Glutamatergic neuron (in vitro differentiated cells): Measurements from ENCODE around the gene CACNA1C. TPM values are rescaled to one million over a fixed set of nuclear protein-coding genes. Genes with fewer than 3 reads are reported as not detected.

Experiments used
- DNase-seq: peaks from one replicate; pipeline ENCODE4 v3.0.0; 2022
- H3K27ac Mint-ChIP-seq: one replicate; pipeline ENCODE4 v1.8.0; 2020; ENCODE audit warnings: mild to moderate bottlenecking, mixed read lengths, inconsistent platforms; ENCODE audit not compliant: unreplicated experiment
- H3K27me3 Mint-ChIP-seq: one replicate; pipeline ENCODE4 v1.8.0; 2020; ENCODE audit warnings: mild to moderate bottlenecking, moderate library complexity, mixed read lengths, inconsistent platforms; ENCODE audit not compliant: unreplicated experiment
- H3K36me3 Mint-ChIP-seq: one replicate; pipeline ENCODE4 v1.8.0; 2020; ENCODE audit warnings: mild to moderate bottlenecking, mixed read lengths, inconsistent platforms; ENCODE audit not compliant: unreplicated experiment
- H3K4me1 Mint-ChIP-seq: one replicate; pipeline ENCODE4 v1.8.0; 2020; ENCODE audit warnings: mild to moderate bottlenecking, low read depth, mixed read lengths, inconsistent platforms; ENCODE audit not compliant: unreplicated experiment
- H3K4me3 Mint-ChIP-seq: one replicate; pipeline ENCODE4 v1.8.0; 2020; ENCODE audit warnings: mild to moderate bottlenecking, mixed read lengths, inconsistent platforms; ENCODE audit not compliant: unreplicated experiment
- H3K9me3 Mint-ChIP-seq: one replicate; pipeline ENCODE4 v1.8.0; 2020; ENCODE audit warnings: mild to moderate bottlenecking, moderate library complexity, mixed read lengths, inconsistent platforms; ENCODE audit not compliant: unreplicated experiment
- total RNA-seq: library from RNA; stranded (reverse); fragmentation: NEBNext Ultra II Directional; extraction: Animal tissue kit (Norgen Biotek cat#: 25700); gene quantifications from one replicate; pipeline ENCODE4 v1.2.1, GENCODE V29; 2021; ENCODE audit not compliant: unreplicated experiment
- TF ChIP-seq, protein P1 (sequence below): fragments of 200-600 bp; sonication (generic); IDR thresholded peaks from one replicate; pipeline ENCODE4 v1.5.0; 2021; ENCODE audit not compliant: partially characterized antibody, unreplicated experiment

The CACNA1C gene
- total RNA-seq, 1 donor from 2014 or later = 11.0 TPM

DNA sequence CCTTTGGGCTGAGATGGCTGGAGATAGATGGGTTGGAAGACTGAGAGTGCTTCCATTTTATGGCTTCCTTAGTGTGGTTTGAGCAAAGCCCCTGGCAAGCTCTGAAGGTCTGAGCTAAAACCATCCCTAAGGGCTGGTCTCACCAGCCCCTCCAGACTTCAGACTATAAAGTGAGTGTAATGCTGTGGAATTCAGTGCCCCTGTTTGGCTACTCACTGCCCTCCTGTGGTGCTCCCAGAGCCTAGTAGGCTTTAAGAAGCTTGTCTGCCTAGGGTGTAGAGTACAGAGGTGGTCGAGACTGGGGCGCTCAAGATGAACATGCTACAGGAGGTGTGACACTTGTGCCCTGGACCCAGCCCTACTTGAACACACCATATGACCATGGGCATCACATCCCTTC is 495.3 kb downstream of the CACNA1C start:
- no peak overlapping the region for H3K27ac Mint-ChIP-seq
- no peak for DNase-seq
- no peaks in the 10 kb centered on the region for H3K36me3 Mint-ChIP-seq
- H3K4me1 Mint-ChIP-seq = no peaks in the 10 kb centered on the region
- no peak overlapping the region for H3K4me3 Mint-ChIP-seq
- TF ChIP-seq, protein P1, sequence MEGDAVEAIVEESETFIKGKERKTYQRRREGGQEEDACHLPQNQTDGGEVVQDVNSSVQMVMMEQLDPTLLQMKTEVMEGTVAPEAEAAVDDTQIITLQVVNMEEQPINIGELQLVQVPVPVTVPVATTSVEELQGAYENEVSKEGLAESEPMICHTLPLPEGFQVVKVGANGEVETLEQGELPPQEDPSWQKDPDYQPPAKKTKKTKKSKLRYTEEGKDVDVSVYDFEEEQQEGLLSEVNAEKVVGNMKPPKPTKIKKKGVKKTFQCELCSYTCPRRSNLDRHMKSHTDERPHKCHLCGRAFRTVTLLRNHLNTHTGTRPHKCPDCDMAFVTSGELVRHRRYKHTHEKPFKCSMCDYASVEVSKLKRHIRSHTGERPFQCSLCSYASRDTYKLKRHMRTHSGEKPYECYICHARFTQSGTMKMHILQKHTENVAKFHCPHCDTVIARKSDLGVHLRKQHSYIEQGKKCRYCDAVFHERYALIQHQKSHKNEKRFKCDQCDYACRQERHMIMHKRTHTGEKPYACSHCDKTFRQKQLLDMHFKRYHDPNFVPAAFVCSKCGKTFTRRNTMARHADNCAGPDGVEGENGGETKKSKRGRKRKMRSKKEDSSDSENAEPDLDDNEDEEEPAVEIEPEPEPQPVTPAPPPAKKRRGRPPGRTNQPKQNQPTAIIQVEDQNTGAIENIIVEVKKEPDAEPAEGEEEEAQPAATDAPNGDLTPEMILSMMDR = no peak
- no peaks in the 10 kb centered on the region for H3K27me3 Mint-ChIP-seq
- H3K9me3 Mint-ChIP-seq = no peaks in the 10 kb centered on the region

DNA sequence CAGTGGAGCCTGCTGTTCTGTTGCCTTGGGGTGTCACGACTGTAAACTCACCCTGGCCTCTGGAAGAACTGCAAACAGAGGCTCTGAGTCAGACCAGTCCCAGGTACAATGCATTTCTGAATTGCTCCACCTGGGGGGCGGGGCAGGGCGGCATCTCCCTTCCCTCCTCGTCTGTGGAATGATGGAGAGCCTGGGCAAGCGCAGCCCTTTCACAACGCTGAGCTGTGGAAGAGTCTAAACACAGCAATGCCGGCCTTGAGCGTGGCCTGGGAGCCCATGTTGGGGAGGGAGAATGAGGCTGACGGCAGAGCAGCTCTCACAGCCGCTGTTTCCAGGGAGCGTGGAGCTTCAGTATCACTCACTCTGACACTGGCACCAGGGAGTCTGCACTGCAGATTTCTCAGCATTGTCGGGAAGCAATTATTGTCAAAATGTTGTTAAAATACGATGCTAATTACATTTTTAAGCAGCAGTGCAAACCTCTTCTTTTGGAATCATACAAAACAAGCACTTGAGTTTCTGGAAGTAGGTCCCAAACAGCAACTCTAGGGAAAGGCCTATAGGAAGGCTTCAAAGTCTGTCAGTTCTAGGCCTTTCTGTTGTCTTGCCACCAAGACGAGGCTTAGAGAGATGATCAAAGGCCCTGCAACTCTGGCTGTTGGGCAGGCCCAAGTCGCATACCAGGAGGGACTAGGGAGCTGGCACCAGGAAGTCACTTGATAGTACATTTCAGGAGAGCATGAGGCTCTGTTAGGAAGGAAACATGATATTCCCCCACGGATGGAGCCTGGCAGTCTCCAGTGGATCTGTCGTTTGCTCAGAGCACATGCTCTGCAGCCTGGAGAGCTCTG is 498.0 kb downstream of the CACNA1C start:
- peaks cover 6% of the 10 kb centered on the region for H3K9me3 Mint-ChIP-seq
- H3K4me3 Mint-ChIP-seq = no peak overlapping the region
- peaks cover 5% of the 10 kb centered on the region for H3K27me3 Mint-ChIP-seq
- no peaks in the 10 kb centered on the region for H3K36me3 Mint-ChIP-seq
- TF ChIP-seq, protein P1 = no peak
- DNase-seq = no peak
- H3K4me1 Mint-ChIP-seq = peaks cover under 1% of the 10 kb centered on the region
- no peak overlapping the region for H3K27ac Mint-ChIP-seq

DNA sequence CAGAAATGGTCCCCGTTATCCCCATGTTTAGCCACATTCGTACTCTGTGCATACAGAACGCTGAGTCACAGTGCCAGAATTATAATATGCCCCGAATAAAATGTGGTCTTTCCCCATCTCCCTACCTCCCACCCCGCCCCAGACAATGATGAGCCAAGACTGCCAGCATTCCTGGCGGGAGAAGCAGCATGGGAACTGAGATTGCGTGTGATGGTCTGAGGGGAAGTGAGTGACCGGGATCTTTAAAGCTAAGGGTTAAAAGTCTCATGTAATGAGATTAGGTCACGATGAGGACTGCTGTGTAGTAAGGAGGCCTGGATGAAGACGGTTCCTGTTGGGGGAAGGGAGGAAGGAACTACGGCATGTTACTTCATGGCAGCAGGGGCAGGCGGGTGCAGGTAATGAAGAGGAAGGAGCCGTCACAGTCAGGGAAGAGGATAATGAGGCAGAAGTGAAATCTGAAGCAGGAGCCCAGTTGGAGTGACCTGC is 498.7 kb downstream of the CACNA1C start:
- Mint-ChIP-seq H3K27me3 (peaks cover 7% of the 10 kb centered on the region), H3K4me1 (peaks cover 5% of the 10 kb centered on the region), H3K4me3 (no peak overlapping the region), H3K9me3 (peaks cover 6% of the 10 kb centered on the region), H3K27ac (no peak overlapping the region), H3K36me3 (peaks cover 2% of the 10 kb centered on the region)
- TF ChIP-seq, protein P1 = no peak
- DNase-seq = no peak

DNA sequence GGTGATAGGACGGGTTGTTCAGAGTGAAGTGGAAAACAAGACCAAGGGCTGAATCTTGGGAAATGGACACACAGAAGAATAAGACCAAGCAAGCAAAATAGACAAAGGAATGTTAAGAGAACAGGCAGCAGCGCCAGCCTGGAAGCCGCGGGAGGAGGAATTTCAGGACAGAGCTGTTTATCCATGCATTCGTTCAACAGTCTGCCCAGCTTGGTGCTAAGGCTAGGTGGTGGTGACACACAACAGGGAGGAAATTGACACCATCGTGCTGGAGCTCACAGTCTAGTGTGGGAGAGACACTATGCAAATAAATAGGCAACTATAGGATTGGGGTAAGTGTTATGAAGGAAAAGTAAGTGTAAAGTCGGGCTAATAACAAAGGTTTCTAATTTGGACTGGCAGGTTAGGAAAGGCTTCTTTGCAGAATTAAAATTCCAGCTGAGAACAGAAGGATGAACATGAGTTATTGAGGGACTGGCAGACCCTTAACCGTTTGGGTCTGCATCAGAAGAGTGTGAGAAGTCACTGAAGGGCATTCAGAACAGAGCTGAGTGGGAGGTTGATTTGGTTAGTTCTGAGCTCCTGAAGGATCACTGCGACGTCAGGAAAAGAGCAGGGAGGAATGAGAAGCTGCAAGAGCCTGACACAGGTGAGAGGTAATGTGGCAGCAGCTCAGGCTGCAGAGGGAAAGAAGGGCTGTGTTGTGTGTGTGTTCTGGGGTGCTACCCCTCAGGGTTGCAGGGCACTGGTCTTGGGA is 499.4 kb downstream of the CACNA1C start:
- no peak overlapping the region for H3K27ac Mint-ChIP-seq
- H3K27me3 Mint-ChIP-seq = peaks cover 10% of the 10 kb centered on the region
- peaks cover 9% of the 10 kb centered on the region for H3K4me1 Mint-ChIP-seq

More for the DNA sequence above, 499.4 kb downstream of the CACNA1C start:
- TF ChIP-seq, protein P1 = no peak
- Mint-ChIP-seq H3K9me3 (peaks cover 11% of the 10 kb centered on the region), H3K4me3 (no peak overlapping the region), H3K36me3 (peaks cover 7% of the 10 kb centered on the region)
- no peak for DNase-seq
